H1 (cell line): Measurements from ENCODE around the gene RDH5. TPM values are rescaled to one million over a fixed set of nuclear protein-coding genes. Genes with fewer than 3 reads are reported as not detected.

Experiments used
- CTCF ChIA-PET: fragments of 300-600 bp; sonication (Branson Sonifier 250); formaldehyde crosslinking; loops from one replicate; lab custom pipeline; 2021; ENCODE audit not compliant: partially characterized antibody; lab: Charles Lee
- POLR2A ChIA-PET: fragments of 300-600 bp; sonication (Branson Sonifier 250); formaldehyde crosslinking; loops from one replicate; lab custom pipeline; 2021; ENCODE audit warnings: inconsistent platforms; ENCODE audit not compliant: partially characterized antibody; lab: Charles Lee
- DNase-seq, 2 experiments: peaks; one replicate each; pipeline versions ENCODE4 v3.0.0 to v3.0.0-alpha.2; 2010 to 2022; ENCODE audit warnings: low spot score in 2 of 2, low read depth in 1 of 2, mixed read lengths in 1 of 2
- FAIRE-seq: peaks from 2 replicates; lab custom pipeline; 2011; peaks lifted over from hg19 to GRCh38; lab: Jason Lieb, UNC
- H2AFZ ChIP-seq: 2 replicates; pipeline ENCODE4 v1.8.1; 2012; ENCODE audit warnings: low read length, inconsistent platforms
- H2AK5ac ChIP-seq: 2 replicates; pipeline ENCODE4 v1.6.1; 2013; ENCODE audit warnings: low read depth, low read length
- H2BK120ac ChIP-seq: replicated peaks from 2 replicates; pipeline ENCODE3; 2013; ENCODE audit warnings: low read depth, low read length, inconsistent platforms
- H2BK12ac ChIP-seq: 2 replicates; pipeline ENCODE4 v1.6.1; 2013; ENCODE audit warnings: low read depth, low read length
- H2BK15ac ChIP-seq: 2 replicates; pipeline ENCODE4 v1.6.1; 2013; ENCODE audit warnings: low read length
- H2BK20ac ChIP-seq: 2 replicates; pipeline ENCODE4 v1.6.1; 2013; ENCODE audit warnings: low read length
- H2BK5ac ChIP-seq: 2 replicates; pipeline ENCODE4 v1.6.1; 2013; ENCODE audit warnings: low read depth, low read length
- H3K14ac ChIP-seq: 2 replicates; pipeline ENCODE4 v1.6.1; 2013; ENCODE audit warnings: inconsistent platforms; ENCODE audit not compliant: insufficient read length
- H3K18ac ChIP-seq: 2 replicates; pipeline ENCODE4 v1.6.1; 2013; ENCODE audit warnings: low read length; ENCODE audit errors: extremely low read depth
- H3K23ac ChIP-seq: 2 replicates; pipeline ENCODE4 v1.6.1; 2013; ENCODE audit warnings: inconsistent platforms; ENCODE audit not compliant: insufficient read length
- H3K23me2 ChIP-seq: 2 replicates; pipeline ENCODE4 v1.6.1; 2013; ENCODE audit warnings: low read depth, low read length
- H3K27ac ChIP-seq: 2 replicates; pipeline ENCODE4 v1.6.1; 2011; ENCODE audit warnings: low read depth, low read length, inconsistent platforms
- H3K27me3 ChIP-seq, 4 experiments: replicated peaks in 1 of 4; 1 replicate in 1 of 4; 2 replicates in 3 of 4; pipeline versions ENCODE4 v1.6.1 to v1.8.1; 2011 to 2013; ENCODE audit warnings: low read length in 3 of 4, mild to moderate bottlenecking in 3 of 4, inconsistent platforms in 2 of 4, mixed read lengths in 2 of 4, moderate library complexity in 1 of 4; ENCODE audit not compliant: control insufficient read depth in 3 of 4, insufficient read depth in 3 of 4; ENCODE audit errors: extremely low read depth in 1 of 4
- H3K36me3 ChIP-seq, 4 experiments: 2 replicates each; pipeline versions ENCODE4 v1.6.1 to v1.8.1; 2011 to 2013; ENCODE audit warnings: mild to moderate bottlenecking in 4 of 4, low read length in 3 of 4, moderate library complexity in 2 of 4, control low read depth in 1 of 4, inconsistent platforms in 1 of 4; ENCODE audit not compliant: insufficient read depth in 4 of 4, control insufficient read depth in 2 of 4
- H3K4ac ChIP-seq: replicated peaks from 2 replicates; pipeline ENCODE3; 2013; ENCODE audit warnings: low read length, low read depth, mixed read lengths, inconsistent platforms; ENCODE audit not compliant: insufficient read length
- H3K4me1 ChIP-seq, 4 experiments: replicated peaks in 1 of 4; 1 replicate in 1 of 4; 2 replicates in 3 of 4; pipeline versions ENCODE4 v1.6.1 to v1.8.1; 2011 to 2013; ENCODE audit warnings: low read length in 3 of 4, inconsistent platforms in 2 of 4, mixed read lengths in 1 of 4; ENCODE audit not compliant: insufficient read depth in 4 of 4, control insufficient read depth in 3 of 4
- H3K4me2 ChIP-seq, 2 experiments: 2 replicates each; pipeline versions ENCODE4 v1.6.1 to v1.8.1; 2011 to 2013; ENCODE audit warnings: low read depth in 2 of 2, low read length in 2 of 2, control low read depth in 1 of 2, inconsistent platforms in 1 of 2, mild to moderate bottlenecking in 1 of 2; ENCODE audit not compliant: insufficient read depth in 1 of 2
- H3K4me3 ChIP-seq, 4 experiments: fragments of 200-600, 300-600 bp in 1 of 4; sonication (generic), shearing (Covaris generic), sonication (Bioruptor Twin) in 1 of 4; 2 replicates each; pipeline versions ENCODE4 v1.5.1 to v1.8.1; 2011 to 2016; ENCODE audit warnings: low read length in 4 of 4, low read depth in 3 of 4, control low read depth in 2 of 4, inconsistent platforms in 2 of 4, mild to moderate bottlenecking in 2 of 4, mixed read lengths in 1 of 4, moderate library complexity in 1 of 4; ENCODE audit not compliant: insufficient read depth in 2 of 4; ENCODE audit errors: extremely low read depth in 1 of 4
- H3K56ac ChIP-seq: replicated peaks from 2 replicates; pipeline ENCODE3; 2013; ENCODE audit warnings: low read depth, mild to moderate bottlenecking, mixed read lengths, low read length, inconsistent platforms; ENCODE audit not compliant: insufficient read length
- H3K79me1 ChIP-seq: 2 replicates; pipeline ENCODE4 v1.6.1; 2013; ENCODE audit warnings: low read depth, low read length, control low read depth
- H3K79me2 ChIP-seq, 2 experiments: 2 replicates each; pipeline versions ENCODE4 v1.6.1 to v1.8.1; 2012 to 2013; ENCODE audit warnings: low read length in 2 of 2, mild to moderate bottlenecking in 2 of 2, inconsistent platforms in 1 of 2; ENCODE audit not compliant: insufficient read depth in 2 of 2, control insufficient read depth in 1 of 2
- H3K9ac ChIP-seq, 4 experiments: replicated peaks in 1 of 4; 1 replicate in 1 of 4; 2 replicates in 3 of 4; pipeline versions ENCODE4 v1.6.1 to v1.8.1; 2011 to 2013; ENCODE audit warnings: low read depth in 3 of 4, low read length in 3 of 4, control low read depth in 2 of 4, mild to moderate bottlenecking in 2 of 4, moderate library complexity in 2 of 4, inconsistent platforms in 1 of 4; ENCODE audit errors: extremely low read depth in 1 of 4
- H3K9me3 ChIP-seq, 2 experiments: 2 replicates each; pipeline versions ENCODE4 v1.6.1 to v1.8.1; 2012 to 2013; ENCODE audit warnings: mild to moderate bottlenecking in 2 of 2, moderate library complexity in 2 of 2, control low read depth in 1 of 2, inconsistent platforms in 1 of 2, low read depth in 1 of 2, low read length in 1 of 2, mixed read lengths in 1 of 2; ENCODE audit not compliant: insufficient read depth in 2 of 2
- H4K20me1 ChIP-seq, 2 experiments: replicated peaks in 1 of 2; 2 replicates each; pipeline versions ENCODE3 to v1.8.1; 2011 to 2013; ENCODE audit warnings: inconsistent platforms in 2 of 2, low read length in 2 of 2, mild to moderate bottlenecking in 1 of 2; ENCODE audit not compliant: insufficient read depth in 2 of 2, control insufficient read depth in 1 of 2
- H4K5ac ChIP-seq: 2 replicates; pipeline ENCODE4 v1.6.1; 2013; ENCODE audit warnings: low read length, low read depth, mixed read lengths, inconsistent platforms; ENCODE audit not compliant: insufficient read length
- H4K8ac ChIP-seq: 2 replicates; pipeline ENCODE4 v1.8.0; 2013; ENCODE audit warnings: mild to moderate bottlenecking, moderate library complexity, low read length, inconsistent platforms; ENCODE audit not compliant: insufficient read depth; ENCODE audit errors: extremely low read depth
- H4K91ac ChIP-seq: replicated peaks from 2 replicates; pipeline ENCODE3; 2013; ENCODE audit warnings: low read length, mixed read lengths, inconsistent platforms; ENCODE audit not compliant: insufficient read length
- BRCA1 ChIP-seq: IDR thresholded peaks from 2 replicates; pipeline ENCODE4 v1.6.1; 2012; ENCODE audit warnings: low read depth, low read length, improper control_type of control experiment
- CTCF ChIP-seq, 3 experiments: IDR thresholded peaks; 1 replicate in 2 of 3; 2 replicates in 1 of 3; pipeline versions ENCODE4 v1.5.1 to v1.6.1; 2011; ENCODE audit warnings: low read length in 3 of 3, mild to moderate bottlenecking in 3 of 3, inconsistent platforms in 2 of 3, low read depth in 1 of 3, moderate library complexity in 1 of 3; ENCODE audit not compliant: insufficient read depth in 1 of 3; ENCODE audit errors: control extremely low read depth in 1 of 3
- EP300 ChIP-seq, 2 experiments: IDR thresholded peaks; 1 replicate in 1 of 2; 2 replicates in 1 of 2; pipeline ENCODE4 v1.6.1; 2011 to 2012; ENCODE audit warnings: low read depth in 2 of 2, low read length in 2 of 2, mild to moderate bottlenecking in 2 of 2, borderline replicate concordance in 1 of 2, inconsistent platforms in 1 of 2, moderate library complexity in 1 of 2
- KDM1A ChIP-seq: fragments of 200-600, 300-600 bp; sonication (generic); IDR thresholded peaks from 2 replicates; pipeline ENCODE4 v1.7.1; 2016; ENCODE audit warnings: mild to moderate bottlenecking, low read length, borderline replicate concordance
- RBBP5 ChIP-seq: IDR thresholded peaks from 2 replicates; pipeline ENCODE4 v1.7.1; 2012; ENCODE audit warnings: low read depth, mild to moderate bottlenecking, inconsistent platforms, low read length, moderate library complexity, borderline replicate concordance
- SP1 ChIP-seq: IDR thresholded peaks from 2 replicates; pipeline ENCODE4 v1.6.1; 2011; ENCODE audit warnings: low read depth, low read length
- TBP ChIP-seq: IDR thresholded peaks from 2 replicates; pipeline ENCODE4 v1.6.1; 2011; ENCODE audit warnings: low read depth, low read length, improper control_type of control experiment
- TEAD4 ChIP-seq: IDR thresholded peaks from 2 replicates; pipeline ENCODE4 v1.6.1; 2012; ENCODE audit warnings: low read depth, low read length, inconsistent platforms, mixed read lengths
- WGBS, 2 experiments: shearing (Covaris generic) in 1 of 2; methylation state at CpG; one replicate each; pipeline versions ENCODE4 v1.1.6 to v1.1.7; 2013 to 2015; ENCODE audit warnings: low lambda C conversion rate in 2 of 2, mixed read lengths in 2 of 2, inconsistent platforms in 1 of 2, low coverage in 1 of 2, missing lambda C conversion rate in 1 of 2; ENCODE audit not compliant: insufficient replicate concordance in 2 of 2, insufficient coverage in 1 of 2, insufficient read length in 1 of 2; ENCODE audit errors: extremely low coverage in 1 of 2, missing lambda C conversion rate in 1 of 2; 5-methylcytosine and 5-hydroxymethylcytosine counted together
- polyA plus RNA-seq, 7 experiments: library from polyadenylated mRNA; depleted of rRNA in 3 of 7; stranded (reverse) in 5 of 7; unstranded in 2 of 7; fragments of >200 nt in 5 of 7; fragments of 200-250 nt in 2 of 7; gene quantifications; 1 replicate in 5 of 7; 2 replicates in 1 of 7; 4 replicates in 1 of 7; pipeline versions ENCODE4 v1.2.1 to v1.2.3, GENCODE V29; 2011 to 2013; ENCODE audit warnings: missing spikeins in 2 of 7, mixed read lengths in 2 of 7
- total RNA-seq: library from RNA; stranded (reverse); fragmentation: NEBNext Ultra II Directional; extraction: Animal tissue kit (Norgen Biotek cat#: 25700); gene quantifications from 2 replicates; pipeline ENCODE4 v1.2.1, GENCODE V29; 2021

The RDH5 gene
- total and polyA plus RNA-seq, 2 of the 8 experiments (the other 6 are each of a cell fraction or from before 2014, with no cell fraction given): 4.2 to 6.0 TPM

GRCh38 chr12:55698965-55699364, 21.2 kb upstream of the RDH5 start:
- Histone ChIP-seq H4K91ac (no peak overlapping the region), H3K9ac (no peak overlapping the region), H4K8ac (no peak overlapping the region), H3K18ac (no peak overlapping the region), H3K27ac (no peak overlapping the region), H3K23me2 (no peaks in the 10 kb centered on the region), H2BK15ac (no peak overlapping the region), H3K14ac (no peak overlapping the region), H3K4me1 (no peaks in the 10 kb centered on the region), H3K23ac (no peak overlapping the region), H2BK20ac (no peak overlapping the region), H2AK5ac (no peak overlapping the region), H3K56ac (no peak overlapping the region)
- CTCF ChIA-PET: interaction anchor here (0.6 to 5.9 kb wide), 7 partner anchors 7 to 111 kb away, joined by 3 to 36 read pairs (median 6); partner anchors contain the start of gene ITGA7
- DNase-seq: no peak
- FAIRE-seq: no peak
- no peak for TF ChIP-seq SP1
- no peak for TF ChIP-seq RBBP5
- no peak for TF ChIP-seq TEAD4
- TF ChIP-seq CTCF (IDR thresholded peaks at IDR 0.05; ENCODE audit: control extremely low read depth in 1 of 3, insufficient read depth in 1 of 3, low read depth in 1 of 3, low read length in 3 of 3): no peak
- TF ChIP-seq KDM1A: no peak
- no peak for TF ChIP-seq BRCA1
- TF ChIP-seq EP300 (IDR thresholded peaks at IDR 0.05; ENCODE audit: borderline replicate concordance in 1 of 2, low read depth in 2 of 2, low read length in 2 of 2): no peak
- no peak for TF ChIP-seq TBP
- TF ChIP-seq, all 59 proteins: peak for 0
- Histone ChIP-seq H3K36me3 (peaks cover 6 to 35% (median 12%) of the 10 kb centered on the region in 4 experiments; a peak in 7 of 8 replicates), H3K79me2 (peaks cover 0 to 4% of the 10 kb centered on the region in 2 experiments; a peak in 1 of 4 replicates), H3K27me3 (no peaks in the 10 kb centered on the region), H2BK5ac (no peak overlapping the region), H3K4me3 (no peak overlapping the region), H3K4ac (no peak overlapping the region), H3K4me2 (no peak overlapping the region), H4K5ac (no peak overlapping the region), H2AFZ (no peak overlapping the region), H2BK120ac (no peak overlapping the region), H2BK12ac (no peak overlapping the region), H4K20me1 (peaks cover 0 to 9% of the 10 kb centered on the region in 2 experiments), H3K9me3 (no peaks in the 10 kb centered on the region), H3K79me1 (peaks cover 3% of the 10 kb centered on the region)
- POLR2A ChIA-PET: interaction anchor here (0.5 to 2.3 kb wide), 4 partner anchors 8 to 297 kb away, joined by 4 to 7 read pairs (median 5); partner anchors contain the start of gene ITGA7
- WGBS, 2 experiments: 100% methylated on average over 1 of the region's 1 CpG; no CpG with 5 or more reads in 1 of the 2 experiments
